HepG2 (cell line): ENCODE data around the gene LRPAP1. TPM values are rescaled to one million over a fixed set of nuclear protein-coding genes. Genes with fewer than 3 reads are reported as not detected.
A peak's percentile ranks its signal among the peaks of the same experiment; 100 is the strongest.

ENCODE experiments used
- AGO1 ChIP-seq: fragments of 200-400 bp; formaldehyde crosslinking; IDR thresholded peaks from 2 replicates; pipeline ENCODE4 v1.6.1; 2017; ENCODE audit warnings: mild to moderate bottlenecking, low read depth, low read length, moderate library complexity; ENCODE audit not compliant: poor library complexity, severe bottlenecking
- CEBPG ChIP-seq: IDR thresholded peaks from 2 replicates; pipeline ENCODE4 v1.6.1; 2016
- FOSL2 ChIP-seq: sonication (generic); formaldehyde crosslinking; IDR thresholded peaks from 2 replicates; pipeline ENCODE4 v1.4.0; 2020; ENCODE audit warnings: missing genetic modification reagents
- HMG20B ChIP-seq: conservative IDR thresholded peaks from 2 replicates; pipeline ENCODE4 v1.6.1; 2016; ENCODE audit warnings: missing genetic modification reagents, missing compliant biosample characterization
- MATR3 ChIP-seq: sonication (generic); formaldehyde crosslinking; IDR thresholded peaks from 2 replicates; pipeline ENCODE4 v1.4.0; 2020; ENCODE audit warnings: missing genetic modification reagents
- MIER3 ChIP-seq: IDR thresholded peaks from 2 replicates; pipeline ENCODE4 v1.6.1; 2016; ENCODE audit warnings: missing compliant biosample characterization, borderline replicate concordance
- MZF1 ChIP-seq: sonication (generic); formaldehyde crosslinking; IDR thresholded peaks from 2 replicates; pipeline ENCODE4 v1.8.1; 2023; ENCODE audit warnings: mild to moderate bottlenecking, missing genetic modification reagents, borderline replicate concordance
- NCOA5 ChIP-seq: sonication (generic); formaldehyde crosslinking; IDR thresholded peaks from 2 replicates; pipeline ENCODE4 v1.4.0; 2020; ENCODE audit warnings: missing genetic modification reagents
- RARA ChIP-seq: IDR thresholded peaks from 2 replicates; pipeline ENCODE4 v1.6.1; 2016; ENCODE audit warnings: missing genetic modification reagents, missing compliant biosample characterization
- REL ChIP-seq: sonication (generic); formaldehyde crosslinking; conservative IDR thresholded peaks from 2 replicates; pipeline ENCODE4 v1.8.0; 2022; ENCODE audit warnings: mild to moderate bottlenecking, missing genetic modification reagents, moderate library complexity
- SAP130 ChIP-seq: IDR thresholded peaks from 2 replicates; pipeline ENCODE4 v1.6.1; 2016; ENCODE audit warnings: low read depth
- SRSF9 ChIP-seq: fragments of 200-400 bp; formaldehyde crosslinking; IDR thresholded peaks from 2 replicates; pipeline ENCODE4 v1.6.1; 2018; ENCODE audit warnings: borderline replicate concordance, mild to moderate bottlenecking, low read depth, low read length; ENCODE audit not compliant: insufficient read depth, poor library complexity, severe bottlenecking
- SYNCRIP ChIP-seq: fragments of 200-400 bp; formaldehyde crosslinking; IDR thresholded peaks from 2 replicates; pipeline ENCODE4 v1.6.1; 2018; ENCODE audit warnings: mild to moderate bottlenecking, low read depth, low read length; ENCODE audit not compliant: insufficient read depth
- TAF15 ChIP-seq: fragments of 200-400 bp; formaldehyde crosslinking; IDR thresholded peaks from one replicate; pipeline ENCODE4 v1.6.1; 2018; ENCODE audit warnings: mild to moderate bottlenecking, low read depth, low read length; ENCODE audit not compliant: poor library complexity, severe bottlenecking
- THRA ChIP-seq: sonication (generic); formaldehyde crosslinking; IDR thresholded peaks from 2 replicates; pipeline ENCODE4 v1.4.0; 2020; ENCODE audit warnings: missing genetic modification reagents, borderline replicate concordance
- TRAFD1 ChIP-seq: sonication (generic); formaldehyde crosslinking; IDR thresholded peaks from 2 replicates; pipeline ENCODE4 v1.5.1; 2020; ENCODE audit warnings: missing genetic modification reagents, mild to moderate bottlenecking, borderline replicate concordance
- ZFP36L1 ChIP-seq: sonication (generic); formaldehyde crosslinking; IDR thresholded peaks from 2 replicates; pipeline ENCODE4 v1.8.0; 2022; ENCODE audit warnings: mild to moderate bottlenecking, missing genetic modification reagents, moderate library complexity
- ZFP62 ChIP-seq: sonication (generic); formaldehyde crosslinking; IDR thresholded peaks from 2 replicates; pipeline ENCODE4 v1.4.0; 2020; ENCODE audit warnings: missing genetic modification reagents
- ZNF124 ChIP-seq: sonication (generic); formaldehyde crosslinking; IDR thresholded peaks from 2 replicates; pipeline ENCODE4 v1.4.0; 2020; ENCODE audit warnings: missing genetic modification reagents
- ZNF136 ChIP-seq: sonication (generic); formaldehyde crosslinking; IDR thresholded peaks from 2 replicates; pipeline ENCODE4 v1.8.1; 2022; ENCODE audit warnings: low read depth, mild to moderate bottlenecking, moderate library complexity, missing genetic modification reagents
- ZNF138 ChIP-seq: sonication (generic); formaldehyde crosslinking; IDR thresholded peaks from 2 replicates; pipeline ENCODE4 v1.5.0; 2020; ENCODE audit warnings: mild to moderate bottlenecking, low read depth, missing genetic modification reagents
- ZNF343 ChIP-seq: sonication (generic); formaldehyde crosslinking; IDR thresholded peaks from 2 replicates; pipeline ENCODE4 v1.4.0; 2020; ENCODE audit warnings: mild to moderate bottlenecking, missing genetic modification reagents
- ZNF484 ChIP-seq: sonication (generic); formaldehyde crosslinking; IDR thresholded peaks from 2 replicates; pipeline ENCODE4 v1.5.1; 2020; ENCODE audit warnings: mild to moderate bottlenecking, low read depth, missing genetic modification reagents, borderline replicate concordance
- ZNF614 ChIP-seq: IDR thresholded peaks from 2 replicates; pipeline ENCODE4 v1.6.1; 2018; ENCODE audit warnings: missing biosample characterization, missing genetic modification reagents, inconsistent platforms, borderline replicate concordance
- polyA plus RNA-seq, 8 experiments: library from polyadenylated mRNA; depleted of rRNA in 3 of 8; stranded (reverse) in 7 of 8; unstranded in 1 of 8; fragments of >200 nt; fragmentation: Illumina TruSeq in 4 of 8; extraction: Trizol in 4 of 8; gene quantifications; 2 replicates each; pipeline versions ENCODE4 v1.2.1 to v1.2.3, GENCODE V29; 2011 to 2016; ENCODE audit warnings: low read depth in 4 of 8, missing spikeins in 1 of 8, mixed read lengths in 1 of 8; ENCODE audit not compliant: insufficient read depth in 1 of 8
- total RNA-seq, 5 experiments: library from RNA; depleted of rRNA; stranded (reverse); fragments of >200 nt; fragmentation: Illumina TruSeq; extraction: Trizol; gene quantifications; 2 replicates each; pipeline ENCODE4 v1.2.3, GENCODE V29; 2016; ENCODE audit warnings: low read depth in 1 of 5
- TF ChIP-seq, protein P1 (sequence below): sonication (generic); formaldehyde crosslinking; IDR thresholded peaks from 2 replicates; pipeline ENCODE4 v1.9.0; 2021; ENCODE audit warnings: missing genetic modification reagents, borderline replicate concordance

LRPAP1 gene
- total and polyA plus RNA-seq, 2 of the 13 experiments (the other 11 are each of a cell fraction or from before 2014, with no cell fraction given), result 153 to 191 TPM

DNA sequence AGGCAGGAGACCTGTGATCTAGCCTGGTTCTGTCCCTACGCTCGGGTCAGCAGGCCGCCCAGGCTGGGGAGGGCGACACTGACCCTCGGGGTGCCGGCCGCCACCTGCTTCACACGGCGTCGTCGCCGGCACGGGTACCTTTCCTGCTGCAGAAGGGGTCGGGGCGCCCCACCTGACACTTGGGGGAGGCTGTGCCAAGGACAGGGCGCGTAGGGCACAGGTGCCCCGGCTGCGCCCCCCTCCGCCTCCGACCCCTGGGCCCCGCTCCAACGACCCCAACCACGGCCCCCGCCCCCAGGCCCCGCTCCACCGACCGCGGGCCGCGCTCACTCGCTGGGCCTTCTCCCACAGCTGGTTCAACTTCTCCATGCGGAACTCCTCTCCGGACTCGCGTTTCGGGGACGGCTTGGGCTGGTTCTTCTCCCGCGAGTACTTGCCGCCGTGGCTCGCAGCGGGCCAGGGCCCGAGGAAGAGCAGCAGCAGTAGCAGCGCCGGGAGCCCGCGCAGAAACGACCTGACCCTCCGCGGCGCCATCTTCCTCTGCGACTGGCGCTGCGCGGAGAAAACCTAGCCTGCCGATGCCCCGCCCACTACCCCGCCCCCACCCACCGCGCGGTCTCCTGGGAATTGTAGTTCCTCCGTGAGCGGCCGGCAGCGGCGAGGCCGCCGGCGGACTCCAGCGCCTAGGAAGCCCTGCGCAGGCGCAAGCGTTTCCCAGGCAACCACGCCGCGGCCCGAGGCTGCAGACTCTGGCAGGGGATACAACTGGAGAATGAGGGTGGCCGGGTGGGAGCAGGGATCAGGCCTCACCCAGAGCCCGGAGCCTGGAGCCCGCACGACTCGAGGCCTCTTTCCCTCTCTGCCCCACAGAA, at the start of gene LRPAP1 (continued):
- TF ChIP-seq ZNF124 (CRISPR knock-in tag), result peak; percentile 73; the same call in 1 of the 2 replicates
- peak; percentile 80; the same call in 1 of the 2 replicates for TF ChIP-seq ZNF136 (CRISPR knock-in tag)
- no peak for TF ChIP-seq SRSF9
- no peak for TF ChIP-seq ZNF484
- no peak for TF ChIP-seq MATR3 (CRISPR knock-in tag)
- TF ChIP-seq ZNF614 (CRISPR knock-in tag), result peak; percentile 32; the same call in 1 of the 2 replicates
- TF ChIP-seq AGO1, result peak; percentile 10
- peak; percentile 88 for TF ChIP-seq SAP130 (CRISPR knock-in tag)
- no peak for TF ChIP-seq NCOA5 (CRISPR knock-in tag)
- peak; percentile 93 for TF ChIP-seq ZNF138 (CRISPR knock-in tag)
- TF ChIP-seq, protein P1, sequence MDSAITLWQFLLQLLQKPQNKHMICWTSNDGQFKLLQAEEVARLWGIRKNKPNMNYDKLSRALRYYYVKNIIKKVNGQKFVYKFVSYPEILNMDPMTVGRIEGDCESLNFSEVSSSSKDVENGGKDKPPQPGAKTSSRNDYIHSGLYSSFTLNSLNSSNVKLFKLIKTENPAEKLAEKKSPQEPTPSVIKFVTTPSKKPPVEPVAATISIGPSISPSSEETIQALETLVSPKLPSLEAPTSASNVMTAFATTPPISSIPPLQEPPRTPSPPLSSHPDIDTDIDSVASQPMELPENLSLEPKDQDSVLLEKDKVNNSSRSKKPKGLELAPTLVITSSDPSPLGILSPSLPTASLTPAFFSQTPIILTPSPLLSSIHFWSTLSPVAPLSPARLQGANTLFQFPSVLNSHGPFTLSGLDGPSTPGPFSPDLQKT (CRISPR knock-in tag), result no peak
- 0 out of 2 replicates have a peak, but pooled peaks have one; percentile 23 for TF ChIP-seq MZF1 (CRISPR knock-in tag)
- no peak; the same call in 1 of the 2 replicates for TF ChIP-seq ZNF343 (CRISPR knock-in tag)
- TF ChIP-seq THRA, result peak; percentile 44; the same call in 1 of the 2 replicates
- TF ChIP-seq RARA, result peak; percentile 47
- peak; percentile 46; the same call in 1 of the 2 replicates for TF ChIP-seq TRAFD1 (CRISPR knock-in tag)
- no peak for TF ChIP-seq ZFP62
- TF ChIP-seq FOSL2, result peak; percentile 22; the same call in 1 of the 2 replicates
- no peak for TF ChIP-seq HMG20B
- TF ChIP-seq REL (CRISPR knock-in tag), result 0 out of 2 replicates have a peak, but pooled peaks have one; percentile 58
- no peak for TF ChIP-seq CEBPG (CRISPR knock-in tag)
- no peak for TF ChIP-seq TAF15
- 0 out of 2 replicates have a peak, but pooled peaks have one; percentile 9 for TF ChIP-seq ZFP36L1
- no peak for TF ChIP-seq SYNCRIP
- peak; percentile 32; the same call in 1 of the 2 replicates for TF ChIP-seq MIER3 (CRISPR knock-in tag)
